ENCODE results near the gene HS1BP3.

The HS1BP3 gene

GRCh38 chr2:20638646-20639430 is 12.1 kb downstream of the HS1BP3 start:
- H3K4me3 ChIP-seq (replicated peaks in 1 of 2; ENCODE audit: low read depth in 2 of 2, low read length in 2 of 2), result no peak overlapping the region
- DNase-seq (ENCODE audit: low read depth in 2 of 2), result no peak
- no peak for TF ChIP-seq CTCF (IDR thresholded peaks at IDR 0.05; ENCODE audit: low read depth, low read length)

- no peak for DNase-seq (ENCODE audit: low read depth in 2 of 2)
- no peak for TF ChIP-seq CTCF (IDR thresholded peaks at IDR 0.05; ENCODE audit: low read depth, low read length)
- H3K4me3 ChIP-seq (replicated peaks in 1 of 2; ENCODE audit: low read depth in 2 of 2, low read length in 2 of 2), result no peak overlapping the region
Measured at GRCh38 chr2:20638014-20638413, 12.9 kb downstream of the HS1BP3 start.

- no peak overlapping the region for H3K4me3 ChIP-seq (replicated peaks in 1 of 2; ENCODE audit: low read depth in 2 of 2, low read length in 2 of 2)
- TF ChIP-seq CTCF (IDR thresholded peaks at IDR 0.05; ENCODE audit: low read depth, low read length), result no peak
- DNase-seq (ENCODE audit: low read depth in 2 of 2), result no peak
Measured at GRCh38 chr2:20637147-20637546, 13.8 kb downstream of the HS1BP3 start.

GRCh38 chr2:20635675-20636584 is 15.0 kb downstream of the HS1BP3 start:
- peak; percentile 97 for TF ChIP-seq CTCF (IDR thresholded peaks at IDR 0.05; ENCODE audit: low read depth, low read length)
- H3K4me3 ChIP-seq (replicated peaks in 1 of 2; ENCODE audit: low read depth in 2 of 2, low read length in 2 of 2), result no peak overlapping the region
- peak; percentile 80 to 86 for DNase-seq (ENCODE audit: low read depth in 2 of 2)

- TF ChIP-seq CTCF (IDR thresholded peaks at IDR 0.05; ENCODE audit: low read depth, low read length), result no peak
- no peak for DNase-seq (ENCODE audit: low read depth in 2 of 2)
- no peak overlapping the region for H3K4me3 ChIP-seq (replicated peaks in 1 of 2; ENCODE audit: low read depth in 2 of 2, low read length in 2 of 2)
Measured at GRCh38 chr2:20635113-20635510, 15.8 kb downstream of the HS1BP3 start.

- no peak overlapping the region for H3K4me3 ChIP-seq (replicated peaks in 1 of 2; ENCODE audit: low read depth in 2 of 2, low read length in 2 of 2)
- no peak for TF ChIP-seq CTCF (IDR thresholded peaks at IDR 0.05; ENCODE audit: low read depth, low read length)
- DNase-seq (ENCODE audit: low read depth in 2 of 2), result peak; percentile 74 to 82
Measured at GRCh38 chr2:20634507-20635112, 16.3 kb downstream of the HS1BP3 start.

All from cardiac fibroblast (primary cell).